ENCODE results near the gene KAT7. TPM values are rescaled to one million over a fixed set of nuclear protein-coding genes. Genes with fewer than 3 reads are reported as not detected.
"Not testable (repeated sequence)": the region's sequence is repeated elsewhere in the genome, so short reads cannot be mapped to it uniquely, and the experiment has no call there.

The KAT7 gene
- total RNA-seq, 1 experiment from 2014 or later = 79.5 TPM

DNA sequence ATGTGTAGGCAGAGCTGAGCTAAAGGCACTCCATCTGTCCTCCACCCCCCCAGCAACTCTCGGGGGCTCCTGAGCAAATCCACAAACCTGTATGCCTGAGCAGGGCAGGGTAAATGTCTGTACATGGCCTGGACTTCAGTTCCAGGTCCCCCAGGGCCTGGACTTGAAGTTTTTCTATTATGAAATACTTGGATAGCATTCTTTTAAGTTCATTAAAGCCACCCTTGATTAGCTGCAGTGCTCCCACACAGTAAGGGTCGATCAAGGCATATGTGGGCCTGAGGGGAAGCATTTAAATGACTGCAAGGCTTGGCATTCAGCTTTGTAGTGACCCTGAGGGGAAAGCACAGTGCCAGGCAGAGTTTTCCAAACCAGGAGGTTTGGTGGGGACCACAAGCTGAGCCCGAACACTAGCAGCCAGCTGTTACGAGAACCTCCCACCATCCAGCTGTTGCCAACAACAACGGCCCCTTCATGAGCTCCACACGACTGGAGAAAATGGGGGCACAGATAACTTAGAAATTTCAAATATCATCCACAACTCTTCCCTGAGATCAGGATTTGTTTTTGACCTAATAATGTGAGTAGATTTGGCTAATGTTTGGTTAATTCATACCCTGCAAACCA is 31.2 kb upstream of the KAT7 start:
- BruUV-seq (replicated peaks) = no TSS peak
- CTCF ChIA-PET = no interaction called here
- no peaks in the 10 kb centered on the region for H3K36me3 ChIP-seq (ENCODE audit: control insufficient read depth in 1 of 2, insufficient read depth in 2 of 2, low read length in 2 of 2)
- DNase-seq (ENCODE audit: low read depth, low spot score) = no peak
- no peaks in the 10 kb centered on the region for H3K9me2 ChIP-seq (ENCODE audit: insufficient read depth)
- H3K4me2 ChIP-seq (ENCODE audit: low read length) = no peak overlapping the region
- H3K27me3 ChIP-seq (ENCODE audit: insufficient read depth, low read length) = no peaks in the 10 kb centered on the region
- no peaks in the 10 kb centered on the region for H3K79me2 ChIP-seq (ENCODE audit: insufficient read depth, low read length)
- intact Hi-C loops (cut with micrococcal nuclease) = no loop called here
- RAD21 ChIA-PET (ENCODE audit: low non-redundant PET in 1 of 2, low total read pairs in 2 of 2, uncharacterized antibody in 2 of 2, unreplicated experiment in 2 of 2) = no interaction called here
- H3K9me3 ChIP-seq (ENCODE audit: control insufficient read depth in 1 of 2, insufficient read depth in 1 of 2, low read depth in 1 of 2, low read length in 2 of 2) = no peaks in the 10 kb centered on the region
- no peaks in the 10 kb centered on the region for H3K4me1 ChIP-seq (ENCODE audit: control insufficient read depth in 1 of 2, insufficient read depth in 2 of 2, low read length in 2 of 2)
- TF ChIP-seq CEBPB (IDR thresholded peaks at IDR 0.05; ENCODE audit: low read depth) = no peak
- TF ChIP-seq ZFX (IDR thresholded peaks at IDR 0.05) = no peak
- TF ChIP-seq, protein P1, sequence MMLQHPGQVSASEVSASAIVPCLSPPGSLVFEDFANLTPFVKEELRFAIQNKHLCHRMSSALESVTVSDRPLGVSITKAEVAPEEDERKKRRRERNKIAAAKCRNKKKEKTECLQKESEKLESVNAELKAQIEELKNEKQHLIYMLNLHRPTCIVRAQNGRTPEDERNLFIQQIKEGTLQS (IDR thresholded peaks at IDR 0.05) = no peak
- no peak for TF ChIP-seq POLR2A (IDR thresholded peaks at IDR 0.05; ENCODE audit: borderline replicate concordance, extremely low read depth, insufficient read depth, insufficient read length)
- TF ChIP-seq FOSL1 (IDR thresholded peaks at IDR 0.05; ENCODE audit: low read depth) = no peak
- no peak for TF ChIP-seq ELF1 (IDR thresholded peaks at IDR 0.05; ENCODE audit: borderline replicate concordance, low read depth)
- TF ChIP-seq YY1 (IDR thresholded peaks at IDR 0.05; ENCODE audit: extremely low read depth, insufficient replicate concordance, low read depth, low read length) = no peak
- TF ChIP-seq POLR2AphosphoS5 (IDR thresholded peaks at IDR 0.05; ENCODE audit: low read depth, low read length) = no peak
- no peak for TF ChIP-seq SIN3A (IDR thresholded peaks at IDR 0.05; ENCODE audit: low read depth)
- no peak for TF ChIP-seq ZNF274 (IDR thresholded peaks at IDR 0.05; ENCODE audit: low read depth, low read length)
- TF ChIP-seq, protein P2, sequence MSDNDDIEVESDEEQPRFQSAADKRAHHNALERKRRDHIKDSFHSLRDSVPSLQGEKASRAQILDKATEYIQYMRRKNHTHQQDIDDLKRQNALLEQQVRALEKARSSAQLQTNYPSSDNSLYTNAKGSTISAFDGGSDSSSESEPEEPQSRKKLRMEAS (IDR thresholded peaks at IDR 0.05) = no peak
- no peak for TF ChIP-seq EZH2 (IDR thresholded peaks at IDR 0.05)
- TF ChIP-seq, protein P3, sequence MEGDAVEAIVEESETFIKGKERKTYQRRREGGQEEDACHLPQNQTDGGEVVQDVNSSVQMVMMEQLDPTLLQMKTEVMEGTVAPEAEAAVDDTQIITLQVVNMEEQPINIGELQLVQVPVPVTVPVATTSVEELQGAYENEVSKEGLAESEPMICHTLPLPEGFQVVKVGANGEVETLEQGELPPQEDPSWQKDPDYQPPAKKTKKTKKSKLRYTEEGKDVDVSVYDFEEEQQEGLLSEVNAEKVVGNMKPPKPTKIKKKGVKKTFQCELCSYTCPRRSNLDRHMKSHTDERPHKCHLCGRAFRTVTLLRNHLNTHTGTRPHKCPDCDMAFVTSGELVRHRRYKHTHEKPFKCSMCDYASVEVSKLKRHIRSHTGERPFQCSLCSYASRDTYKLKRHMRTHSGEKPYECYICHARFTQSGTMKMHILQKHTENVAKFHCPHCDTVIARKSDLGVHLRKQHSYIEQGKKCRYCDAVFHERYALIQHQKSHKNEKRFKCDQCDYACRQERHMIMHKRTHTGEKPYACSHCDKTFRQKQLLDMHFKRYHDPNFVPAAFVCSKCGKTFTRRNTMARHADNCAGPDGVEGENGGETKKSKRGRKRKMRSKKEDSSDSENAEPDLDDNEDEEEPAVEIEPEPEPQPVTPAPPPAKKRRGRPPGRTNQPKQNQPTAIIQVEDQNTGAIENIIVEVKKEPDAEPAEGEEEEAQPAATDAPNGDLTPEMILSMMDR (IDR thresholded peaks at IDR 0.05 in 2 of 3, conservative IDR thresholded peaks at IDR 0.05 in 1 of 3; ENCODE audit: borderline replicate concordance in 1 of 3, insufficient read depth in 1 of 3, low read depth in 2 of 3, low read length in 2 of 3) = no peak
- TF ChIP-seq JUND (IDR thresholded peaks at IDR 0.05) = no peak
- TF ChIP-seq, protein P4, sequence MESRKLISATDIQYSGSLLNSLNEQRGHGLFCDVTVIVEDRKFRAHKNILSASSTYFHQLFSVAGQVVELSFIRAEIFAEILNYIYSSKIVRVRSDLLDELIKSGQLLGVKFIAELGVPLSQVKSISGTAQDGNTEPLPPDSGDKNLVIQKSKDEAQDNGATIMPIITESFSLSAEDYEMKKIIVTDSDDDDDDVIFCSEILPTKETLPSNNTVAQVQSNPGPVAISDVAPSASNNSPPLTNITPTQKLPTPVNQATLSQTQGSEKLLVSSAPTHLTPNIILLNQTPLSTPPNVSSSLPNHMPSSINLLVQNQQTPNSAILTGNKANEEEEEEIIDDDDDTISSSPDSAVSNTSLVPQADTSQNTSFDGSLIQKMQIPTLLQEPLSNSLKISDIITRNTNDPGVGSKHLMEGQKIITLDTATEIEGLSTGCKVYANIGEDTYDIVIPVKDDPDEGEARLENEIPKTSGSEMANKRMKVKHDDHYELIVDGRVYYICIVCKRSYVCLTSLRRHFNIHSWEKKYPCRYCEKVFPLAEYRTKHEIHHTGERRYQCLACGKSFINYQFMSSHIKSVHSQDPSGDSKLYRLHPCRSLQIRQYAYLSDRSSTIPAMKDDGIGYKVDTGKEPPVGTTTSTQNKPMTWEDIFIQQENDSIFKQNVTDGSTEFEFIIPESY (IDR thresholded peaks at IDR 0.05; ENCODE audit: extremely low read depth, insufficient replicate concordance, low read length) = no peak
- TF ChIP-seq EZH2phosphoT487 (IDR thresholded peaks at IDR 0.05; ENCODE audit: borderline replicate concordance) = no peak
- no peak for TF ChIP-seq SP1 (IDR thresholded peaks at IDR 0.05; ENCODE audit: low read depth)
- no peak for TF ChIP-seq CBX3 (IDR thresholded peaks at IDR 0.05; ENCODE audit: low read depth)
- TF ChIP-seq SRF (IDR thresholded peaks at IDR 0.05; ENCODE audit: low read depth) = no peak
- no peak overlapping the region for H2AFZ ChIP-seq (ENCODE audit: low read depth, low read length, poor library complexity, severe bottlenecking)
- H3K4me3 ChIP-seq (replicated peaks in 1 of 2; ENCODE audit: low read depth in 1 of 2, low read length in 2 of 2) = no peak overlapping the region
- H4K20me1 ChIP-seq (ENCODE audit: insufficient read depth) = no peaks in the 10 kb centered on the region
- no peak overlapping the region for H3K9ac ChIP-seq (ENCODE audit: low read length)
- no peak overlapping the region for H3K27ac ChIP-seq (ENCODE audit: low read depth, low read length)
- ATAC-seq = no peak
- POLR2A ChIA-PET = no interaction called here

DNA sequence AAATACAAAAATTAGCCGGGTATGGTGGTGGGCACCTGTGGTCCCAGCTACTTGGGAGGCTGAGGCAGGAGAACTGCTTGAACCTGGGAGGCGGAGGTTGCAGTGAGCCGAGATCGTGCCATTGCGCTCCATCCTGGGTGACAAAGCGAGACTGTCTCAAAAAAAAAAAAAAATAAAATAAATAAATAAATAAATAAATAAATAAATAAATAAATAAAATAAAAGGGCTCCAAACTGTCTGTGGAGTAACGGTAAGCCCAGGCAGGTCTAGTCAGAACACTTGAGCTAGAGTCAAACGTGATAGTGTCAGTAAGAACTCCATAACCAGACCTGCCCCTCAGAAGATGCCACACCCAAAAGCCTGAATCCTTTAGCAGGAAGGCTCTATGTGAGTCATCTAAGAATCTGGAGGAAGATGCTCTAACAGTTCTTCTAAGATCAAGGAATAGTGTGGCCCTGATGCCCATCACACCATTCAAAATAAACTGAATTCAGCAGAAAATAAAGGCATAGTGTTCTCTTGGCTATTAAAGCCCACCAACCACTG is 29.9 kb upstream of the KAT7 start:
- H3K27me3 ChIP-seq (ENCODE audit: insufficient read depth, low read length); DNase-seq (ENCODE audit: low read depth, low spot score); intact Hi-C loops (cut with micrococcal nuclease); H3K36me3 ChIP-seq (ENCODE audit: control insufficient read depth in 1 of 2, insufficient read depth in 2 of 2, low read length in 2 of 2); H2AFZ ChIP-seq (ENCODE audit: low read depth, low read length, poor library complexity, severe bottlenecking); CTCF ChIA-PET; H3K27ac ChIP-seq (ENCODE audit: low read depth, low read length); H3K9ac ChIP-seq (ENCODE audit: low read length); H3K9me2 ChIP-seq (ENCODE audit: insufficient read depth); H4K20me1 ChIP-seq (ENCODE audit: insufficient read depth); H3K4me2 ChIP-seq (ENCODE audit: low read length); H3K4me3 ChIP-seq (replicated peaks in 1 of 2; ENCODE audit: low read depth in 1 of 2, low read length in 2 of 2); BruUV-seq (replicated peaks); RAD21 ChIA-PET (ENCODE audit: low non-redundant PET in 1 of 2, low total read pairs in 2 of 2, uncharacterized antibody in 2 of 2, unreplicated experiment in 2 of 2); H3K4me1 ChIP-seq (ENCODE audit: control insufficient read depth in 1 of 2, insufficient read depth in 2 of 2, low read length in 2 of 2); H3K9me3 ChIP-seq (ENCODE audit: control insufficient read depth in 1 of 2, insufficient read depth in 1 of 2, low read depth in 1 of 2, low read length in 2 of 2); POLR2A ChIA-PET; H3K79me2 ChIP-seq (ENCODE audit: insufficient read depth, low read length); ATAC-seq: not testable (repeated sequence)

All from HCT116 (cell line).